B cell (primary cell): ENCODE results near the gene BTBD6. TPM values are rescaled to one million over a fixed set of nuclear protein-coding genes. Genes with fewer than 3 reads are reported as not detected.

Source experiments
- ATAC-seq: fragments of 200-7000 bp; cut with Tn5 transposase; one replicate; pipeline ENCODE4 v1.10.0; 2021; ENCODE audit warnings: low read depth, mild to moderate bottlenecking, moderate number of reproducible peaks, moderate library complexity
- CTCF ChIA-PET: fragments of 350-600 bp; sonication (Branson Sonifier 250); formaldehyde crosslinking; loops from one replicate; lab custom pipeline; 2021; ENCODE audit warnings: antibody characterized with exemption, inconsistent platforms; lab: Charles Lee
- POLR2A ChIA-PET: fragments of 350-600 bp; sonication (Branson Sonifier 250); formaldehyde crosslinking; loops from one replicate; lab custom pipeline; 2021; ENCODE audit warnings: antibody characterized with exemption; lab: Charles Lee
- DNase-seq: peaks from one replicate; pipeline ENCODE4 v3.0.0; 2013
- H2AFZ ChIP-seq: 2 replicates; pipeline ENCODE4 v1.6.1; 2012; ENCODE audit warnings: mild to moderate bottlenecking, low read depth, low read length; ENCODE audit not compliant: insufficient read depth, poor library complexity, severe bottlenecking
- H3K27ac ChIP-seq, 2 donors: 1 replicate in 1 of 2; 2 replicates in 1 of 2; pipeline ENCODE4 v1.5.1; 2012 to 2013; ENCODE audit warnings: low read length in 2 of 2, mild to moderate bottlenecking in 2 of 2, moderate library complexity in 1 of 2
- H3K27me3 ChIP-seq, 4 experiments: fragments of 200-600 bp in 1 of 4; sonication (generic) in 1 of 4; replicated peaks in 1 of 4; 1 replicate in 2 of 4; 2 replicates in 2 of 4; pipeline versions ENCODE4 v1.6.1 to v1.7.0; 2013 to 2016; ENCODE audit warnings: low read length in 3 of 4, mild to moderate bottlenecking in 2 of 4, mixed read lengths in 1 of 4, moderate library complexity in 1 of 4; ENCODE audit not compliant: insufficient read depth in 4 of 4, control insufficient read depth in 3 of 4; ENCODE audit errors: control extremely low read depth in 1 of 4
- H3K36me3 ChIP-seq, 2 experiments: replicated peaks in 1 of 2; 1 replicate in 1 of 2; 2 replicates in 1 of 2; pipeline versions ENCODE4 v1.6.1 to v1.7.1; 2013; ENCODE audit warnings: low read length in 1 of 2; ENCODE audit not compliant: insufficient read depth in 2 of 2, control insufficient read depth in 1 of 2; ENCODE audit errors: control extremely low read depth in 1 of 2, extremely low read depth in 1 of 2
- H3K4me1 ChIP-seq, 2 donors: fragments of 200-600 bp in 1 of 2; sonication (generic) in 1 of 2; 1 replicate in 1 of 2; 2 replicates in 1 of 2; pipeline versions ENCODE4 v1.5.1 to v1.6.1; 2013 to 2017; ENCODE audit warnings: low read length in 2 of 2; ENCODE audit not compliant: control insufficient read depth in 2 of 2, insufficient read depth in 2 of 2
- H3K4me2 ChIP-seq: replicated peaks from 2 replicates; pipeline ENCODE3; 2012; ENCODE audit warnings: mild to moderate bottlenecking, low read depth, low read length; ENCODE audit not compliant: poor library complexity, severe bottlenecking
- H3K4me3 ChIP-seq, 5 experiments: fragments of 200-600 bp in 1 of 5; sonication (generic) in 1 of 5; 1 replicate in 3 of 5; 2 replicates in 2 of 5; pipeline versions ENCODE4 v1.5.1 to v1.7.0; 2011 to 2016; ENCODE audit warnings: low read length in 4 of 5, mild to moderate bottlenecking in 4 of 5, low read depth in 2 of 5, control low read depth in 1 of 5, moderate library complexity in 1 of 5; ENCODE audit not compliant: insufficient read depth in 1 of 5; ENCODE audit errors: control extremely low read depth in 1 of 5, extremely low read depth in 1 of 5
- H3K79me2 ChIP-seq: fragments of 200-600 bp; sonication (generic); one replicate; pipeline ENCODE4 v1.6.0; 2016; ENCODE audit warnings: low read length; ENCODE audit not compliant: control insufficient read depth, insufficient read depth
- H3K9ac ChIP-seq: fragments of 200-600 bp; sonication (generic); 2 replicates; pipeline ENCODE4 v1.6.1; 2017; ENCODE audit warnings: mild to moderate bottlenecking, low read length, moderate library complexity
- H3K9me3 ChIP-seq, 3 donors: one replicate each; pipeline versions ENCODE4 v1.6.1 to v1.7.1; 2013; ENCODE audit warnings: low read length in 2 of 3; ENCODE audit not compliant: control insufficient read depth in 2 of 3, insufficient read depth in 1 of 3; ENCODE audit errors: control extremely low read depth in 1 of 3
- H4K20me1 ChIP-seq: 2 replicates; pipeline ENCODE4 v1.6.0; 2012; ENCODE audit warnings: mild to moderate bottlenecking, low read length; ENCODE audit not compliant: insufficient read depth, control insufficient read depth, poor library complexity, severe bottlenecking
- H3K27ac Mint-ChIP-seq: one replicate; pipeline ENCODE4 v1.8.0; 2021; ENCODE audit warnings: mixed read lengths
- H3K27me3 Mint-ChIP-seq: one replicate; pipeline ENCODE4 v1.8.0; 2021; ENCODE audit warnings: mixed read lengths
- H3K4me1 Mint-ChIP-seq: one replicate; pipeline ENCODE4 v1.8.0; 2021; ENCODE audit warnings: mixed read lengths
- H3K4me3 Mint-ChIP-seq: one replicate; pipeline ENCODE4 v1.8.0; 2021; ENCODE audit warnings: mixed read lengths
- H3K9me3 Mint-ChIP-seq: one replicate; pipeline ENCODE4 v1.8.0; 2022; ENCODE audit warnings: mixed read lengths; ENCODE audit not compliant: insufficient read depth
- EZH2 ChIP-seq: IDR thresholded peaks from 2 replicates; pipeline ENCODE4 v1.6.1; 2012; ENCODE audit warnings: borderline replicate concordance, low read depth, mild to moderate bottlenecking, moderate library complexity, low read length; ENCODE audit not compliant: insufficient read depth, poor library complexity, severe bottlenecking
- WGBS: methylation state at CpG from one replicate; pipeline ENCODE4 v1.1.5; 2013; ENCODE audit warnings: missing lambda C conversion rate; ENCODE audit not compliant: insufficient coverage; 5-methylcytosine and 5-hydroxymethylcytosine counted together
- intact Hi-C: fragments of 100-400 bp; cut with micrococcal nuclease; formaldehyde crosslinking; loops from one replicate; pipeline ENCODE4 v1.10.0; 2022
- polyA plus RNA-seq: library from polyadenylated mRNA; depleted of rRNA; stranded (reverse); fragments of >200 nt; gene quantifications from 2 replicates; pipeline ENCODE4 v1.2.3, GENCODE V29; 2012
- total RNA-seq, 2 donors: library from RNA; stranded (reverse); fragments of 120-200 nt in 1 of 2; gene quantifications; 1 replicate in 1 of 2; 2 replicates in 1 of 2; pipeline versions ENCODE4 v1.2.3 to v1.2.4, GENCODE V29; 2013 to 2022
- TF ChIP-seq, protein P1 (sequence below): fragments of 200-600 bp; IDR thresholded peaks from one replicate; pipeline ENCODE4 v1.8.0; 2022; ENCODE audit warnings: antibody characterized with exemption, mild to moderate bottlenecking

The BTBD6 gene
- total and polyA plus RNA-seq, 2 donors (not counting 1 experiment from before 2014, with no cell fraction given): 33.4 to 36.1 TPM

DNA sequence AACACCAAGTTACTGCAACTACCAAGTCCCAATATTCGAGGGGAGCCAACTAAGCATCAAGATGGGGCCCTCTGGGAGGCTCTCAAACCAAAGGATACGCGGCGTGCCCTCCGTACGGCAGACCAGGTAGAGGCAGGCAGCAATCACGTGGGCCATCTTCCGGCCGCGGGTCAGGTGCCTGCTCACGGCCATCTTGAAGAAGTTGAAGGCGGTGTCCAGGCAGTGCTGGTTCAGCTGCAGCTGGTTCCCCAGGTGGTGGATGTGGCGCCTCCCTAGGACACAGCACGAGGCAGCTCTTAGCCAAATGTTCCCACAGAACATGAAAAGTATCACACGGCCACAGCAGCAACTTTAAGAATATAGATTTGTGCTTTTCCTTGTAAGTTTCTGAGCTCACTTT is 24.3 kb downstream of the BTBD6 start:
- H3K9me3 ChIP-seq: no peaks in the 10 kb centered on the region
- intact Hi-C loops: no loop called here
- no peak overlapping the region for H3K9ac ChIP-seq
- Mint-ChIP-seq H3K27me3 (no peaks in the 10 kb centered on the region), H3K4me3 (no peak overlapping the region), H3K27ac (no peak overlapping the region), H3K4me1 (peaks cover 5% of the 10 kb centered on the region), H3K9me3 (no peaks in the 10 kb centered on the region)
- no peak for DNase-seq
- no peak overlapping the region for H3K4me2 ChIP-seq
- peaks cover 0 to 2% of the 10 kb centered on the region in 2 experiments for H3K36me3 ChIP-seq
- CTCF ChIA-PET: no interaction called here
- peaks cover 43% of the 10 kb centered on the region for H4K20me1 ChIP-seq
- H3K4me3 ChIP-seq: no peak overlapping the region
- H3K4me1 ChIP-seq: peaks cover 0 to 9% of the 10 kb centered on the region in 2 donors
- POLR2A ChIA-PET: no interaction called here
- ATAC-seq: no peak
- H3K79me2 ChIP-seq: peaks cover 37% of the 10 kb centered on the region
- no peak overlapping the region for H3K27ac ChIP-seq
- H3K27me3 ChIP-seq: no peaks in the 10 kb centered on the region
- TF ChIP-seq, protein P1, sequence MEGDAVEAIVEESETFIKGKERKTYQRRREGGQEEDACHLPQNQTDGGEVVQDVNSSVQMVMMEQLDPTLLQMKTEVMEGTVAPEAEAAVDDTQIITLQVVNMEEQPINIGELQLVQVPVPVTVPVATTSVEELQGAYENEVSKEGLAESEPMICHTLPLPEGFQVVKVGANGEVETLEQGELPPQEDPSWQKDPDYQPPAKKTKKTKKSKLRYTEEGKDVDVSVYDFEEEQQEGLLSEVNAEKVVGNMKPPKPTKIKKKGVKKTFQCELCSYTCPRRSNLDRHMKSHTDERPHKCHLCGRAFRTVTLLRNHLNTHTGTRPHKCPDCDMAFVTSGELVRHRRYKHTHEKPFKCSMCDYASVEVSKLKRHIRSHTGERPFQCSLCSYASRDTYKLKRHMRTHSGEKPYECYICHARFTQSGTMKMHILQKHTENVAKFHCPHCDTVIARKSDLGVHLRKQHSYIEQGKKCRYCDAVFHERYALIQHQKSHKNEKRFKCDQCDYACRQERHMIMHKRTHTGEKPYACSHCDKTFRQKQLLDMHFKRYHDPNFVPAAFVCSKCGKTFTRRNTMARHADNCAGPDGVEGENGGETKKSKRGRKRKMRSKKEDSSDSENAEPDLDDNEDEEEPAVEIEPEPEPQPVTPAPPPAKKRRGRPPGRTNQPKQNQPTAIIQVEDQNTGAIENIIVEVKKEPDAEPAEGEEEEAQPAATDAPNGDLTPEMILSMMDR: no peak
- no peak for TF ChIP-seq EZH2
- H2AFZ ChIP-seq: no peak overlapping the region
- WGBS: 96% methylated on average over 14 of the region's 15 CpGs

DNA sequence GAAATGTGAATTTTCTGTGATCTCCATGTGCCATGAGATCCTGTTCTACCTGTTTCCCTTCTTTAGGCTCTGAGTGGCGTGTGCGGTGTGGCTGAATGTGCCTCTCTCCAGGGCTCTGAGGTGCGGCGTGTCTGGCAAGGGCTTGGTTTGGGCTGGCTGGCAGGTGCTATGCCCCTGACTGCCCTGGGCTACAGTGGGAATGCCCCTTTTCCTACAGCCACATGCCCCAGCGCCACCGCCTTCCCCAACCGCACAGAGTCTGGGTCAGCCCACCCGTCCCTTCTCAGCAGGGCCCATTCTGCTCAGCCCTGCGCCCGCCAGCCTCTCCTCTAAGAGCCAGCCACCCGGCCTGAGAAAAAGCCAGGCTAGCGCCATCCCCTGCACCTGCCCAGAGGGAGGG is 24.7 kb downstream of the BTBD6 start:
- H4K20me1 ChIP-seq: peaks cover 47% of the 10 kb centered on the region
- no peak for ATAC-seq
- peaks cover 0 to 9% of the 10 kb centered on the region in 2 donors for H3K4me1 ChIP-seq
- WGBS: 96% methylated on average over 7 of the region's 12 CpGs
- Mint-ChIP-seq H3K27me3 (no peaks in the 10 kb centered on the region), H3K4me3 (no peak overlapping the region), H3K9me3 (no peaks in the 10 kb centered on the region), H3K27ac (no peak overlapping the region), H3K4me1 (peaks cover 5% of the 10 kb centered on the region)
- no peaks in the 10 kb centered on the region for H3K27me3 ChIP-seq
- peaks cover 40% of the 10 kb centered on the region for H3K79me2 ChIP-seq
- no peak overlapping the region for H3K9ac ChIP-seq
- H3K36me3 ChIP-seq: peaks cover 0 to 2% of the 10 kb centered on the region in 2 experiments
- H3K27ac ChIP-seq: no peak overlapping the region
- TF ChIP-seq, protein P1: no peak
- no peak for TF ChIP-seq EZH2
- no peak overlapping the region for H2AFZ ChIP-seq
- no peaks in the 10 kb centered on the region for H3K9me3 ChIP-seq
- no peak overlapping the region for H3K4me2 ChIP-seq
- intact Hi-C loops: no loop called here
- H3K4me3 ChIP-seq: no peak overlapping the region
- ChIA-PET POLR2A (no interaction called here), CTCF (no interaction called here)
- no peak for DNase-seq
